Ishikawa (cell line): ENCODE measurements around the gene GRK5.

Source experiments
- CEBPB ChIP-seq: IDR thresholded peaks from 2 replicates; pipeline ENCODE4 v1.6.1; 2012
- CREB1 ChIP-seq: IDR thresholded peaks from 2 replicates; pipeline ENCODE4 v1.6.1; 2012; ENCODE audit warnings: low read depth
- EP300 ChIP-seq: IDR thresholded peaks from 2 replicates; pipeline ENCODE4 v1.6.1; 2012; ENCODE audit warnings: borderline replicate concordance
- FOXM1 ChIP-seq: IDR thresholded peaks from 2 replicates; pipeline ENCODE4 v1.6.1; 2012; ENCODE audit warnings: low read depth, borderline replicate concordance
- MAX ChIP-seq: IDR thresholded peaks from 2 replicates; pipeline ENCODE4 v1.6.1; 2012
- NFIC ChIP-seq: IDR thresholded peaks from 2 replicates; pipeline ENCODE4 v1.6.1; 2012
- RAD21 ChIP-seq: IDR thresholded peaks from 2 replicates; pipeline ENCODE4 v1.6.1; 2012; ENCODE audit warnings: low read depth
- REST ChIP-seq: IDR thresholded peaks from 2 replicates; pipeline ENCODE4 v1.6.1; 2012; ENCODE audit warnings: low read depth, mild to moderate bottlenecking
- TAF1 ChIP-seq: IDR thresholded peaks from 2 replicates; pipeline ENCODE4 v1.6.1; 2012; ENCODE audit warnings: low read depth, mild to moderate bottlenecking
- TCF12 ChIP-seq: IDR thresholded peaks from 2 replicates; pipeline ENCODE4 v1.6.1; 2012; ENCODE audit warnings: low read depth
- TEAD4 ChIP-seq: IDR thresholded peaks from 2 replicates; pipeline ENCODE4 v1.6.1; 2012
- YY1 ChIP-seq: IDR thresholded peaks from 2 replicates; pipeline ENCODE4 v1.6.1; 2012; ENCODE audit warnings: low read depth
- ZBTB7A ChIP-seq: IDR thresholded peaks from 2 replicates; pipeline ENCODE4 v1.6.1; 2012; ENCODE audit warnings: low read depth
- TF ChIP-seq, protein P1 (sequence below): IDR thresholded peaks from 2 replicates; pipeline ENCODE4 v1.6.1; 2012

DNA sequence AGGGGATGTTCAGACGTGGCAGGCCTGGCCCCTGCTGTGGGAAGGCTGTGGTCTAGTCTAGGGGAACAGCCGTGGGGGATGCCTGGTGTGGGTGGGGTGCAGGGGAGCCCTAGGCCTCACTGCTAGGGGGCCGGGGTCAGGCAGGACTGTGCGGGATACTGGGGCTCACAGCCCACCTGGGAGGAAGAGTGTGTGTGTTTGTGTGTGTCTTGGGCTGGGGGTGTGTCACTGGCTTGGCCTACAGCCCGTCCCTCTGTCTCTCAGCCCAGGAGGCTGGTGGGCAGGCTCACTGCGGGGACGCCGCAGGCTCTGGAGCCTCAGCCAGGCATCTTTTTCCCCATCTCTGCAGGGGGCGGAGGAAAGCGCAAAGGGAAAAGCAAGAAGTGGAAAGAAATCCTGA is 118.8 kb downstream of the GRK5 start:
- TF ChIP-seq REST (no peak), YY1 (no peak), TEAD4 (no peak), MAX (no peak), CEBPB (no peak), TAF1 (no peak), ZBTB7A (no peak), FOXM1 (no peak), RAD21 (no peak), TCF12 (no peak), EP300 (no peak), NFIC (no peak), CREB1 (no peak)
- TF ChIP-seq, protein P1, sequence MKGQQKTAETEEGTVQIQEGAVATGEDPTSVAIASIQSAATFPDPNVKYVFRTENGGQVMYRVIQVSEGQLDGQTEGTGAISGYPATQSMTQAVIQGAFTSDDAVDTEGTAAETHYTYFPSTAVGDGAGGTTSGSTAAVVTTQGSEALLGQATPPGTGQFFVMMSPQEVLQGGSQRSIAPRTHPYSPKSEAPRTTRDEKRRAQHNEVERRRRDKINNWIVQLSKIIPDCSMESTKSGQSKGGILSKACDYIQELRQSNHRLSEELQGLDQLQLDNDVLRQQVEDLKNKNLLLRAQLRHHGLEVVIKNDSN = no peak
